Mesenchymal stem cell (in vitro differentiated cells and primary cell): ENCODE data around the gene ANKHD1.

Source experiments
- DNase-seq: peaks from one replicate; pipeline ENCODE4 v3.0.0-alpha.2; 2013
- H2AFZ ChIP-seq: one replicate; pipeline ENCODE4 v1.6.1; 2013; ENCODE audit warnings: low read depth, mild to moderate bottlenecking, control low read depth, inconsistent platforms, low read length, moderate library complexity
- H2AK5ac ChIP-seq: 2 replicates; pipeline ENCODE4 v1.6.1; 2013; ENCODE audit warnings: low read length, moderate library complexity, mild to moderate bottlenecking, inconsistent platforms; ENCODE audit not compliant: severe bottlenecking
- H2BK120ac ChIP-seq: one replicate; pipeline ENCODE4 v1.6.1; 2013; ENCODE audit warnings: low read depth, mild to moderate bottlenecking, inconsistent platforms, low read length, moderate library complexity
- H2BK12ac ChIP-seq, 2 experiments: one replicate each; pipeline ENCODE4 v1.6.1; 2013; ENCODE audit warnings: inconsistent platforms in 2 of 2, low read length in 2 of 2, mild to moderate bottlenecking in 2 of 2, moderate library complexity in 2 of 2, control low read depth in 1 of 2
- H2BK15ac ChIP-seq: one replicate; pipeline ENCODE4 v1.6.1; 2013; ENCODE audit warnings: mild to moderate bottlenecking, low read depth, inconsistent platforms; ENCODE audit not compliant: poor library complexity, severe bottlenecking
- H2BK5ac ChIP-seq: 2 replicates; pipeline ENCODE4 v1.6.1; 2013; ENCODE audit warnings: low read depth, mild to moderate bottlenecking, low read length, control low read depth, inconsistent platforms; ENCODE audit not compliant: poor library complexity, severe bottlenecking
- H3K14ac ChIP-seq, 2 experiments: one replicate each; pipeline ENCODE4 v1.6.1; 2013; ENCODE audit warnings: inconsistent platforms in 2 of 2, low read length in 2 of 2, control low read depth in 1 of 2, mild to moderate bottlenecking in 1 of 2, moderate library complexity in 1 of 2
- H3K18ac ChIP-seq, 2 experiments: one replicate each; pipeline ENCODE4 v1.6.1; 2013; ENCODE audit warnings: inconsistent platforms in 2 of 2, low read length in 2 of 2, control low read depth in 1 of 2, low read depth in 1 of 2, mild to moderate bottlenecking in 1 of 2
- H3K23ac ChIP-seq, 2 experiments: one replicate each; pipeline ENCODE4 v1.6.1; 2013; ENCODE audit warnings: inconsistent platforms in 2 of 2, low read length in 2 of 2, mild to moderate bottlenecking in 2 of 2, moderate library complexity in 2 of 2, control low read depth in 1 of 2
- H3K27ac ChIP-seq: 2 replicates; pipeline ENCODE4 v1.5.1; 2013; ENCODE audit warnings: mild to moderate bottlenecking, moderate library complexity, low read length, control low read depth, inconsistent platforms; ENCODE audit not compliant: poor library complexity, severe bottlenecking
- H3K27me3 ChIP-seq, 2 experiments: 2 replicates each; pipeline versions ENCODE4 v1.6.1 to v1.7.0; 2013; ENCODE audit warnings: low read length in 2 of 2, mild to moderate bottlenecking in 2 of 2, moderate library complexity in 2 of 2, control low read depth in 1 of 2, inconsistent platforms in 1 of 2; ENCODE audit not compliant: control insufficient read depth in 1 of 2, insufficient read depth in 1 of 2
- H3K36me3 ChIP-seq, 2 experiments: 2 replicates each; pipeline versions ENCODE4 v1.6.1 to v1.7.0; 2013; ENCODE audit warnings: low read length in 2 of 2, control low read depth in 1 of 2, inconsistent platforms in 1 of 2, low read depth in 1 of 2, mild to moderate bottlenecking in 1 of 2; ENCODE audit not compliant: insufficient read depth in 2 of 2, control insufficient read depth in 1 of 2
- H3K4ac ChIP-seq, 2 experiments: one replicate each; pipeline ENCODE4 v1.6.1; 2013; ENCODE audit warnings: inconsistent platforms in 2 of 2, low read length in 2 of 2, mild to moderate bottlenecking in 2 of 2, moderate library complexity in 2 of 2, control low read depth in 1 of 2, low read depth in 1 of 2
- H3K4me1 ChIP-seq: 2 replicates; pipeline ENCODE4 v1.6.1; 2013; ENCODE audit warnings: low read depth, low read length, control low read depth; ENCODE audit not compliant: control insufficient read depth, insufficient read depth
- H3K4me2 ChIP-seq: 2 replicates; pipeline ENCODE4 v1.6.1; 2013; ENCODE audit warnings: low read length, mild to moderate bottlenecking, inconsistent platforms; ENCODE audit not compliant: poor library complexity, severe bottlenecking
- H3K4me3 ChIP-seq, 2 experiments: 2 replicates each; pipeline versions ENCODE4 v1.5.1 to v1.7.0; 2013; ENCODE audit warnings: low read length in 2 of 2, mild to moderate bottlenecking in 2 of 2, control low read depth in 1 of 2, low read depth in 1 of 2; ENCODE audit not compliant: insufficient read depth in 1 of 2
- H3K79me1 ChIP-seq: replicated peaks from 2 replicates; pipeline ENCODE4 v1.6.1; 2013; ENCODE audit warnings: mild to moderate bottlenecking, control low read depth, low read length, inconsistent platforms; ENCODE audit not compliant: poor library complexity, severe bottlenecking
- H3K9ac ChIP-seq: 2 replicates; pipeline ENCODE4 v1.7.0; 2013; ENCODE audit warnings: mild to moderate bottlenecking, low read length, moderate library complexity
- H3K9me3 ChIP-seq: 2 replicates; pipeline ENCODE4 v1.7.0; 2013; ENCODE audit warnings: mild to moderate bottlenecking, low read length; ENCODE audit not compliant: control insufficient read depth
- H4K8ac ChIP-seq: one replicate; pipeline ENCODE4 v1.6.1; 2013; ENCODE audit warnings: inconsistent platforms, mild to moderate bottlenecking, low read length, moderate library complexity
- H4K91ac ChIP-seq: one replicate; pipeline ENCODE4 v1.6.1; 2013; ENCODE audit warnings: mild to moderate bottlenecking, low read length, inconsistent platforms
- WGBS: methylation state at CpG from one replicate; pipeline ENCODE4 v1.1.7; 2013; ENCODE audit warnings: mixed read lengths; 5-methylcytosine and 5-hydroxymethylcytosine counted together

The ANKHD1 gene

GRCh38 chr5:140524003-140524402 lies 122.4 kb downstream of the ANKHD1 start:
- DNase-seq, result no peak
- H3K27me3 ChIP-seq, result no peaks in the 10 kb centered on the region
- H2BK15ac ChIP-seq, result no peak overlapping the region
- H3K36me3 ChIP-seq, result peaks cover 15 to 53% of the 10 kb centered on the region in 2 experiments
- H3K4me1 ChIP-seq, result no peaks in the 10 kb centered on the region
- no peak overlapping the region for H4K91ac ChIP-seq
- no peak overlapping the region for H3K14ac ChIP-seq
- no peak overlapping the region for H3K9ac ChIP-seq
- no peak overlapping the region for H3K23ac ChIP-seq
- no peak overlapping the region for H3K4me3 ChIP-seq
- WGBS, result 100% methylated on average over 1 of the region's 2 CpGs
- no peak overlapping the region for H3K4ac ChIP-seq
- H2BK5ac ChIP-seq, result no peak overlapping the region
- H3K18ac ChIP-seq, result no peak overlapping the region
- H2BK12ac ChIP-seq, result no peak overlapping the region
- peaks cover 10% of the 10 kb centered on the region for H3K79me1 ChIP-seq
- H3K9me3 ChIP-seq, result no peaks in the 10 kb centered on the region
- no peak overlapping the region for H3K4me2 ChIP-seq
- no peak overlapping the region for H3K27ac ChIP-seq
- H2AK5ac ChIP-seq, result no peak overlapping the region
- no peak overlapping the region for H4K8ac ChIP-seq
- H2AFZ ChIP-seq, result no peak overlapping the region
- no peak overlapping the region for H2BK120ac ChIP-seq

- WGBS, result 100% methylated on average over 1 of the region's 1 CpG
- Histone ChIP-seq H3K14ac (no peak overlapping the region), H2BK12ac (no peak overlapping the region), H2AK5ac (no peak overlapping the region), H3K27me3 (no peaks in the 10 kb centered on the region), H2AFZ (no peak overlapping the region), H3K9me3 (no peaks in the 10 kb centered on the region), H3K9ac (no peak overlapping the region), H2BK120ac (no peak overlapping the region), H2BK5ac (no peak overlapping the region), H4K91ac (no peak overlapping the region), H4K8ac (no peak overlapping the region), H3K4me3 (no peak overlapping the region), H3K4ac (no peak overlapping the region), H2BK15ac (no peak overlapping the region), H3K4me2 (no peak overlapping the region), H3K36me3 (peaks cover 9 to 91% of the 10 kb centered on the region in 2 experiments), H3K27ac (no peak overlapping the region), H3K4me1 (no peaks in the 10 kb centered on the region), H3K79me1 (peaks cover 10% of the 10 kb centered on the region), H3K23ac (no peak overlapping the region), H3K18ac (no peak overlapping the region)
- DNase-seq, result no peak
Observed at GRCh38 chr5:140540227-140540626, 138.6 kb downstream of the ANKHD1 start.

- no peak overlapping the region for H3K4me3 ChIP-seq
- H2BK5ac ChIP-seq, result no peak overlapping the region
- no peak overlapping the region for H2BK12ac ChIP-seq
- no peak overlapping the region for H2AK5ac ChIP-seq
- WGBS, result 100% methylated on average over 3 of the region's 5 CpGs
- H3K9me3 ChIP-seq, result no peaks in the 10 kb centered on the region
- H4K8ac ChIP-seq, result no peak overlapping the region
- no peak overlapping the region for H3K27ac ChIP-seq
- peaks cover 2 to 65% of the 10 kb centered on the region in 2 experiments for H3K36me3 ChIP-seq
- no peak overlapping the region for H3K4me2 ChIP-seq
- no peak overlapping the region for H3K14ac ChIP-seq
- H2BK120ac ChIP-seq, result no peak overlapping the region
- H2AFZ ChIP-seq, result no peak overlapping the region
- no peak overlapping the region for H4K91ac ChIP-seq
- no peak overlapping the region for H3K4ac ChIP-seq
- no peak overlapping the region for H3K18ac ChIP-seq
- peaks cover 12% of the 10 kb centered on the region for H3K79me1 ChIP-seq
- H3K23ac ChIP-seq, result no peak overlapping the region
- peaks cover 12% of the 10 kb centered on the region for H3K4me1 ChIP-seq
- DNase-seq, result no peak
- no peaks in the 10 kb centered on the region for H3K27me3 ChIP-seq
- no peak overlapping the region for H2BK15ac ChIP-seq
- H3K9ac ChIP-seq, result no peak overlapping the region
Observed at GRCh38 chr5:140542972-140543371, 141.3 kb downstream of the ANKHD1 start.

GRCh38 chr5:140544986-140545385 lies 143.4 kb downstream of the ANKHD1 start:
- H3K4ac ChIP-seq, result no peak overlapping the region
- no peak overlapping the region for H2BK120ac ChIP-seq
- no peak overlapping the region for H3K4me3 ChIP-seq
- 97% methylated on average over 7 of the region's 7 CpGs for WGBS
- H3K27ac ChIP-seq, result no peak overlapping the region
- no peak overlapping the region for H4K8ac ChIP-seq
- peaks cover 13 to 60% of the 10 kb centered on the region in 2 experiments for H3K36me3 ChIP-seq
- no peak overlapping the region for H3K4me2 ChIP-seq
- no peak overlapping the region for H2BK12ac ChIP-seq
- DNase-seq, result no peak
- H4K91ac ChIP-seq, result no peak overlapping the region
- peaks cover 13% of the 10 kb centered on the region for H3K79me1 ChIP-seq
- H3K27me3 ChIP-seq, result no peaks in the 10 kb centered on the region
- no peak overlapping the region for H2AK5ac ChIP-seq
- H3K9ac ChIP-seq, result no peak overlapping the region
- H2BK15ac ChIP-seq, result no peak overlapping the region
- H3K4me1 ChIP-seq, result peaks cover 26% of the 10 kb centered on the region
- no peak overlapping the region for H3K18ac ChIP-seq
- H3K14ac ChIP-seq, result no peak overlapping the region
- no peak overlapping the region for H2BK5ac ChIP-seq
- H3K23ac ChIP-seq, result no peak overlapping the region
- H3K9me3 ChIP-seq, result no peaks in the 10 kb centered on the region
- H2AFZ ChIP-seq, result no peak overlapping the region
